HepG2 (cell line): ENCODE data around the gene SLC35E4. TPM values are rescaled to one million over a fixed set of nuclear protein-coding genes. Genes with fewer than 3 reads are reported as not detected.

Experiments used
- ATAC-seq: fragments of 200-7000 bp; cut with Tn5 transposase; 3 replicates; pipeline ENCODE4 v1.9.1; 2020; ENCODE audit warnings: mild to moderate bottlenecking, moderate library complexity
- BruUV-seq: library from RNA; stranded (reverse); fragments of 400-500 nt; replicated peaks from 2 replicates; lab custom pipeline; 2021; lab: Mats Ljungman, UMichigan
- CTCF ChIA-PET: fragments of 300-600 bp; formaldehyde crosslinking; extraction: SDS; loops from one replicate; lab custom pipeline; 2021; ENCODE audit warnings: low total read pairs, inconsistent platforms, low intra/inter-chr PET ratio; lab: Yijun Ruan, JAX
- POLR2A ChIA-PET: fragments of 350-600 bp; sonication (Branson Sonifier 250); formaldehyde crosslinking; loops from one replicate; lab custom pipeline; 2020; ENCODE audit warnings: antibody characterized with exemption, inconsistent platforms; lab: Yijun Ruan, JAX
- DNase-seq: peaks from one replicate; pipeline ENCODE4 v3.0.0-alpha.2; 2015; ENCODE audit warnings: low spot score
- FAIRE-seq: peaks from 3 replicates; lab custom pipeline; 2011; peaks lifted over from hg19 to GRCh38; lab: Jason Lieb, UNC
- H2AFZ ChIP-seq: one replicate; pipeline ENCODE4 v1.6.1; 2011; ENCODE audit warnings: low read length, inconsistent platforms
- H3K27ac ChIP-seq: fragments of 300-600 bp; 3 replicates; pipeline ENCODE4 v1.8.0; 2011; ENCODE audit warnings: mixed run types, mild to moderate bottlenecking, mixed read lengths, low read length, inconsistent platforms; ENCODE audit not compliant: insufficient read depth; ENCODE audit errors: extremely low read length
- H3K27me3 ChIP-seq, 2 experiments: fragments of 200-600 bp in 1 of 2; 2 replicates in 1 of 2; 3 replicates in 1 of 2; pipeline versions ENCODE4 v1.6.0 to v1.8.0; 2011; ENCODE audit warnings: low read length in 2 of 2, mild to moderate bottlenecking in 2 of 2, moderate library complexity in 2 of 2, inconsistent platforms in 1 of 2; ENCODE audit not compliant: insufficient read depth in 2 of 2, control insufficient read depth in 1 of 2
- H3K36me3 ChIP-seq, 2 experiments: fragments of 200-600 bp in 1 of 2; replicated peaks in 1 of 2; 2 replicates in 1 of 2; 3 replicates in 1 of 2; pipeline versions ENCODE4 v1.5.1 to v1.8.0; 2011; ENCODE audit warnings: low read length in 2 of 2, inconsistent platforms in 1 of 2; ENCODE audit not compliant: insufficient read depth in 2 of 2, control insufficient read depth in 1 of 2
- H3K4me1 ChIP-seq: 2 replicates; pipeline ENCODE4 v1.5.1; 2012; ENCODE audit warnings: low read length, inconsistent platforms; ENCODE audit not compliant: insufficient read depth
- H3K4me2 ChIP-seq: 2 replicates; pipeline ENCODE4 v1.6.0; 2011; ENCODE audit warnings: low read depth, low read length, inconsistent platforms
- H3K4me3 ChIP-seq, 3 experiments: fragments of 200-600 bp in 1 of 3; sonication (generic), shearing (Covaris generic) in 1 of 3; replicated peaks in 1 of 3; 2 replicates each; pipeline ENCODE4 v1.5.1; 2011 to 2016; ENCODE audit warnings: low read length in 3 of 3, inconsistent platforms in 2 of 3, low read depth in 2 of 3, mild to moderate bottlenecking in 2 of 3, control low read depth in 1 of 3, mixed read lengths in 1 of 3; ENCODE audit not compliant: insufficient read depth in 1 of 3
- H3K79me2 ChIP-seq: one replicate; pipeline ENCODE4 v1.6.1; 2011; ENCODE audit warnings: low read length, inconsistent platforms; ENCODE audit not compliant: insufficient read depth
- H3K9ac ChIP-seq: 2 replicates; pipeline ENCODE4 v1.6.0; 2011; ENCODE audit warnings: mild to moderate bottlenecking, low read depth, low read length, inconsistent platforms; ENCODE audit not compliant: insufficient read depth
- H3K9me3 ChIP-seq: 2 replicates; pipeline ENCODE4 v1.5.1; 2012; ENCODE audit warnings: mild to moderate bottlenecking, low read length
- H4K20me1 ChIP-seq: 2 replicates; pipeline ENCODE4 v1.6.0; 2011; ENCODE audit warnings: inconsistent platforms, mild to moderate bottlenecking, low read length, moderate library complexity; ENCODE audit not compliant: insufficient read depth
- KDM2A ChIP-seq: sonication (generic); formaldehyde crosslinking; IDR thresholded peaks from 2 replicates; pipeline ENCODE4 v1.4.0; 2020; ENCODE audit warnings: low read depth, missing genetic modification reagents, borderline replicate concordance
- PHB2 ChIP-seq: fragments of 450-650 bp; IDR thresholded peaks from 2 replicates; pipeline ENCODE4 v1.6.1; 2018; ENCODE audit not compliant: partially characterized antibody
- SNAI1 ChIP-seq: sonication (generic); formaldehyde crosslinking; IDR thresholded peaks from 2 replicates; pipeline ENCODE4 v1.5.0; 2020; ENCODE audit warnings: mild to moderate bottlenecking, missing genetic modification reagents, borderline replicate concordance
- SUZ12 ChIP-seq: fragments of 150-350 bp; IDR thresholded peaks from 2 replicates; pipeline ENCODE4 v1.6.1; 2014; ENCODE audit warnings: low read depth, low read length
- TGIF2 ChIP-seq: IDR thresholded peaks from 2 replicates; pipeline ENCODE4 v1.6.1; 2016; ENCODE audit warnings: control low read depth, missing compliant biosample characterization
- ZNF292 ChIP-seq: sonication (generic); formaldehyde crosslinking; IDR thresholded peaks from 2 replicates; pipeline ENCODE4 v1.8.1; 2022; ENCODE audit warnings: mild to moderate bottlenecking, low read depth, missing genetic modification reagents, borderline replicate concordance
- ZNF547 ChIP-seq: sonication (generic); formaldehyde crosslinking; IDR thresholded peaks from 2 replicates; pipeline ENCODE4 v1.5.1; 2020; ENCODE audit warnings: mild to moderate bottlenecking, missing genetic modification reagents
- ZNF761 ChIP-seq: sonication (generic); formaldehyde crosslinking; conservative IDR thresholded peaks from 2 replicates; pipeline ENCODE4 v1.4.0; 2020; ENCODE audit warnings: mild to moderate bottlenecking, missing genetic modification reagents
- ZNF772 ChIP-seq: sonication (generic); formaldehyde crosslinking; IDR thresholded peaks from 2 replicates; pipeline ENCODE4 v1.5.0; 2020; ENCODE audit warnings: mild to moderate bottlenecking, missing genetic modification reagents
- WGBS: methylation state at CpG from one replicate; pipeline ENCODE4 v1.1.6; 2017; ENCODE audit warnings: low lambda C conversion rate; 5-methylcytosine and 5-hydroxymethylcytosine counted together
- in situ Hi-C: cut with HindIII; loops from 2 replicates; pipeline ENCODE4 v1.10.0; 2017; ENCODE audit warnings: low pct_unique_long_range_greater_than_20kb; ENCODE audit not compliant: extremely low pct_ligation_motif_present
- intact Hi-C: fragments of 100-400 bp; cut with micrococcal nuclease; formaldehyde crosslinking; loops from one replicate; pipeline ENCODE4 v1.10.0; 2022; ENCODE audit not compliant: unreplicated experiment
- polyA plus RNA-seq, 8 experiments: library from polyadenylated mRNA; depleted of rRNA in 3 of 8; stranded (reverse) in 7 of 8; unstranded in 1 of 8; fragments of >200 nt; fragmentation: Illumina TruSeq in 4 of 8; extraction: Trizol in 4 of 8; gene quantifications; 2 replicates each; pipeline versions ENCODE4 v1.2.1 to v1.2.3, GENCODE V29; 2011 to 2016; ENCODE audit warnings: low read depth in 4 of 8, missing spikeins in 1 of 8, mixed read lengths in 1 of 8; ENCODE audit not compliant: insufficient read depth in 1 of 8
- total RNA-seq, 5 experiments: library from RNA; depleted of rRNA; stranded (reverse); fragments of >200 nt; fragmentation: Illumina TruSeq; extraction: Trizol; gene quantifications; 2 replicates each; pipeline ENCODE4 v1.2.3, GENCODE V29; 2016; ENCODE audit warnings: low read depth in 1 of 5
- TF ChIP-seq, protein P1 (sequence below): sonication (generic); formaldehyde crosslinking; IDR thresholded peaks from 2 replicates; pipeline ENCODE4 v1.4.0; 2020; ENCODE audit warnings: missing genetic modification reagents
- TF ChIP-seq, protein P2 (sequence below): sonication (generic); formaldehyde crosslinking; IDR thresholded peaks from 2 replicates; pipeline ENCODE4 v1.4.0; 2020; ENCODE audit warnings: missing genetic modification reagents, borderline replicate concordance
- TF ChIP-seq, protein P3 (sequence below): IDR thresholded peaks from 2 replicates; pipeline ENCODE4 v1.6.1; 2016; ENCODE audit warnings: missing compliant biosample characterization, missing genetic modification reagents, borderline replicate concordance

SLC35E4 gene
- total and polyA plus RNA-seq, 2 of the 13 experiments (the other 11 are each of a cell fraction or from before 2014, with no cell fraction given), result 0.07 to 0.15 TPM

DNA sequence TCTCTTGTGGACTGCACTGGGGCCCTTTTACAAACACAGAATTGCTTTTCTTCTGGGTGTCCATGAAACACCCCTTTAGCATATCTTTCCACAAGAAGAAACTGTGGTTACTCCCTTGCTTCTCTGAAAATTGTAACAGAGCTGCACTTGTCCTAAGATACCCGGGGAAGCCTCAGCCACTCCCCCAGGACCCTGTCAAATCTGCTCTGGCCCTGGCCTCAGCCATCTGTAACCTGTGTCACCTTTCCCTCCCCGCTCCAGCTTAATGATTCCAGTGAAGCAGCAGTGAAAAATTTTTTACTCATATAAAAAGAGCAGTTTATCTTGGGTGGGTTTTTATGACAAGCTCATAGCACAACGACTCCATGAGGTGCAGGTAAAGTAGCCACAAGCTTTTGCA, 35.5 kb downstream of the SLC35E4 start:
- ATAC-seq (no peak), FAIRE-seq (no peak), DNase-seq (no peak)
- POLR2A ChIA-PET, result no interaction called here
- TF ChIP-seq, protein P1, sequence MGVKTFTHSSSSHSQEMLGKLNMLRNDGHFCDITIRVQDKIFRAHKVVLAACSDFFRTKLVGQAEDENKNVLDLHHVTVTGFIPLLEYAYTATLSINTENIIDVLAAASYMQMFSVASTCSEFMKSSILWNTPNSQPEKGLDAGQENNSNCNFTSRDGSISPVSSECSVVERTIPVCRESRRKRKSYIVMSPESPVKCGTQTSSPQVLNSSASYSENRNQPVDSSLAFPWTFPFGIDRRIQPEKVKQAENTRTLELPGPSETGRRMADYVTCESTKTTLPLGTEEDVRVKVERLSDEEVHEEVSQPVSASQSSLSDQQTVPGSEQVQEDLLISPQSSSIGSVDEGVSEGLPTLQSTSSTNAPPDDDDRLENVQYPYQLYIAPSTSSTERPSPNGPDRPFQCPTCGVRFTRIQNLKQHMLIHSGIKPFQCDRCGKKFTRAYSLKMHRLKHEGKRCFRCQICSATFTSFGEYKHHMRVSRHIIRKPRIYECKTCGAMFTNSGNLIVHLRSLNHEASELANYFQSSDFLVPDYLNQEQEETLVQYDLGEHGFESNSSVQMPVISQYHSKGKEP (CRISPR knock-in tag), result no peak
- Histone ChIP-seq H3K27ac (no peak overlapping the region), H3K9me3 (no peaks in the 10 kb centered on the region), H3K36me3 (no peaks in the 10 kb centered on the region), H4K20me1 (no peaks in the 10 kb centered on the region), H2AFZ (no peak overlapping the region), H3K4me3 (no peak overlapping the region), H3K79me2 (no peaks in the 10 kb centered on the region), H3K4me2 (no peak overlapping the region), H3K4me1 (peaks cover 18% of the 10 kb centered on the region), H3K27me3 (peaks cover 1 to 31% of the 10 kb centered on the region in 2 experiments; a peak in 3 of 5 replicates), H3K9ac (no peak overlapping the region)
- intact Hi-C loops, result no loop called here
- WGBS, result 9% methylated on average over 3 of the region's 3 CpGs
- CTCF ChIA-PET, result no interaction called here
- BruUV-seq, result no TSS peak
- in situ Hi-C loops, result no loop called here

DNA sequence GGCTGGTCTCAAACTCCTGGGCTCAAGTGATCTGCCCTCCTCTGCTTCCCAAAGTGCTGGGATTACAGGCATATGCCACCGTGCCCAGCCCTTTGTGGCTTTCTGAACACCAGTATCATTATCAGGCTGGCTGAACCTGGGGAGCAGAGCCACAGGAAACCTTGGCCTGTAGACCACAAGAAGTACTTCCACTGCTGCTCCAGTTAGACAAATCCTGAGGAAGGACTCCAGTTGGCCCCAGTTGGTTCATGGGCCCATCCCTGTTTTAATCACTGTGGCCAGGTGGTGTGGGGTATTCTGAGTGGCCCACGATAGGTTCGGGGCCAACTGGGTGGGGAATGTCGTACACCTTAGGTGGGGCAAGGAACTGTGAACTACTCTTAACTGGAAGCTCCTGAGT, 37.6 kb downstream of the SLC35E4 start:
- H3K4me1 ChIP-seq, result peaks cover 6% of the 10 kb centered on the region
- CTCF ChIA-PET, result no interaction called here
- H3K4me2 ChIP-seq, result no peak overlapping the region
- no peaks in the 10 kb centered on the region for H3K79me2 ChIP-seq
- no peaks in the 10 kb centered on the region for H4K20me1 ChIP-seq
- POLR2A ChIA-PET, result no interaction called here
- no peak overlapping the region for H2AFZ ChIP-seq
- no peak for ATAC-seq
- H3K4me3 ChIP-seq, result no peak overlapping the region
- WGBS, result 8% methylated on average over 2 of the region's 4 CpGs
- intact Hi-C loops (no loop called here), in situ Hi-C loops (no loop called here)
- no peak for FAIRE-seq
- H3K36me3 ChIP-seq, result no peaks in the 10 kb centered on the region
- no peak overlapping the region for H3K9ac ChIP-seq
- no peaks in the 10 kb centered on the region for H3K9me3 ChIP-seq
- no peak overlapping the region for H3K27ac ChIP-seq
- no TSS peak for BruUV-seq
- H3K27me3 ChIP-seq, result peaks cover 1 to 29% of the 10 kb centered on the region in 2 experiments; a peak in 3 of 5 replicates
- no peak for DNase-seq
- TF ChIP-seq SUZ12 (no peak), ZNF761 (CRISPR knock-in tag) (no peak), TGIF2 (CRISPR knock-in tag) (no peak), KDM2A (no peak), ZNF772 (CRISPR knock-in tag) (no peak), PHB2 (no peak), SNAI1 (CRISPR knock-in tag) (no peak), ZNF292 (CRISPR knock-in tag) (no peak), ZNF547 (no peak)
- TF ChIP-seq, protein P2, sequence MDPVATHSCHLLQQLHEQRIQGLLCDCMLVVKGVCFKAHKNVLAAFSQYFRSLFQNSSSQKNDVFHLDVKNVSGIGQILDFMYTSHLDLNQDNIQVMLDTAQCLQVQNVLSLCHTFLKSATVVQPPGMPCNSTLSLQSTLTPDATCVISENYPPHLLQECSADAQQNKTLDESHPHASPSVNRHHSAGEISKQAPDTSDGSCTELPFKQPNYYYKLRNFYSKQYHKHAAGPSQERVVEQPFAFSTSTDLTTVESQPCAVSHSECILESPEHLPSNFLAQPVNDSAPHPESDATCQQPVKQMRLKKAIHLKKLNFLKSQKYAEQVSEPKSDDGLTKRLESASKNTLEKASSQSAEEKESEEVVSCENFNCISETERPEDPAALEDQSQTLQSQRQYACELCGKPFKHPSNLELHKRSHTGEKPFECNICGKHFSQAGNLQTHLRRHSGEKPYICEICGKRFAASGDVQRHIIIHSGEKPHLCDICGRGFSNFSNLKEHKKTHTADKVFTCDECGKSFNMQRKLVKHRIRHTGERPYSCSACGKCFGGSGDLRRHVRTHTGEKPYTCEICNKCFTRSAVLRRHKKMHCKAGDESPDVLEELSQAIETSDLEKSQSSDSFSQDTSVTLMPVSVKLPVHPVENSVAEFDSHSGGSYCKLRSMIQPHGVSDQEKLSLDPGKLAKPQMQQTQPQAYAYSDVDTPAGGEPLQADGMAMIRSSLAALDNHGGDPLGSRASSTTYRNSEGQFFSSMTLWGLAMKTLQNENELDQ (CRISPR knock-in tag), result no peak
- TF ChIP-seq, protein P3, sequence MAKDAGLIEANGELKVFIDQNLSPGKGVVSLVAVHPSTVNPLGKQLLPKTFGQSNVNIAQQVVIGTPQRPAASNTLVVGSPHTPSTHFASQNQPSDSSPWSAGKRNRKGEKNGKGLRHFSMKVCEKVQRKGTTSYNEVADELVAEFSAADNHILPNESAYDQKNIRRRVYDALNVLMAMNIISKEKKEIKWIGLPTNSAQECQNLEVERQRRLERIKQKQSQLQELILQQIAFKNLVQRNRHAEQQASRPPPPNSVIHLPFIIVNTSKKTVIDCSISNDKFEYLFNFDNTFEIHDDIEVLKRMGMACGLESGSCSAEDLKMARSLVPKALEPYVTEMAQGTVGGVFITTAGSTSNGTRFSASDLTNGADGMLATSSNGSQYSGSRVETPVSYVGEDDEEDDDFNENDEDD (CRISPR knock-in tag), result no peak
